Central memory CD4-positive, alpha-beta T cell (primary cell): Measurements from ENCODE around the gene CCDC69.
"Not testable (repeated sequence)": the region's sequence is repeated elsewhere in the genome, so short reads cannot be mapped to it uniquely, and the experiment has no call there.

Source experiments
- DNase-seq: peaks from one replicate; pipeline ENCODE4 v3.0.0; 2022
- total RNA-seq, 3 experiments: gene quantifications; one replicate each; lab custom pipeline; 2026; lab: John Stamatoyannopoulos, UW

The CCDC69 gene
- total RNA-seq = 44.1 to 157 (median 103) reads per million in 3 experiments

- peak; percentile 44 for DNase-seq
Observed at GRCh38 chr5:151223447-151224264, at the start of gene CCDC69. TSS of gene CCDC69 (minus strand) at chr5:151224092. CDS start at chr5:151223970, 122 bp downstream.

GRCh38 chr5:151271336-151271735 lies 47.4 kb upstream of the CCDC69 start:
- no peak for DNase-seq

- DNase-seq = no peak
Observed at GRCh38 chr5:151270599-151270998, 46.7 kb upstream of the CCDC69 start.

- no peak for DNase-seq
Observed at GRCh38 chr5:151267491-151268260, 43.8 kb upstream of the CCDC69 start.

GRCh38 chr5:151264113-151264512 lies 40.2 kb upstream of the CCDC69 start:
- DNase-seq = no peak

GRCh38 chr5:151262532-151262931 lies 38.6 kb upstream of the CCDC69 start:
- no peak for DNase-seq

GRCh38 chr5:151259931-151260330 lies 36.0 kb upstream of the CCDC69 start:
- no peak for DNase-seq

- no peak for DNase-seq
Observed at GRCh38 chr5:151258816-151259215, 34.9 kb upstream of the CCDC69 start.

GRCh38 chr5:151258201-151258611 lies 34.3 kb upstream of the CCDC69 start:
- DNase-seq = no peak

- no peak for DNase-seq
Observed at GRCh38 chr5:151257731-151258181, 33.9 kb upstream of the CCDC69 start.

GRCh38 chr5:151255621-151256286 lies 31.9 kb upstream of the CCDC69 start:
- DNase-seq = no peak

GRCh38 chr5:151254990-151255389 lies 31.1 kb upstream of the CCDC69 start:
- not testable (repeated sequence) for DNase-seq

GRCh38 chr5:151254556-151254955 lies 30.7 kb upstream of the CCDC69 start:
- no peak for DNase-seq

GRCh38 chr5:151253605-151253950 lies 29.7 kb upstream of the CCDC69 start:
- DNase-seq = no peak

- DNase-seq = peak; percentile 97
Observed at GRCh38 chr5:151252762-151253604, 29.1 kb upstream of the CCDC69 start, which contains the start of gene GM2A. TSS of gene GM2A (plus strand) at chr5:151253185. CDS start at chr5:151253217, 32 bp downstream.

- no peak for DNase-seq
Observed at GRCh38 chr5:151251621-151252020, 27.7 kb upstream of the CCDC69 start.

- DNase-seq = peak; percentile 23
Observed at GRCh38 chr5:151251001-151251551, 27.2 kb upstream of the CCDC69 start.

GRCh38 chr5:151250346-151251000 lies 26.6 kb upstream of the CCDC69 start:
- no peak for DNase-seq

- no peak for DNase-seq
Observed at GRCh38 chr5:151249281-151249680, 25.4 kb upstream of the CCDC69 start.

GRCh38 chr5:151248651-151249050 lies 24.8 kb upstream of the CCDC69 start:
- no peak for DNase-seq

GRCh38 chr5:151245680-151246219 lies 21.9 kb upstream of the CCDC69 start:
- no peak for DNase-seq
